GM21737 (cell line): ENCODE results near the gene NFIB.

Experiments
- ATAC-seq: cut with Tn5 transposase; IDR thresholded peaks from one replicate; pipeline ENCODE4 v1.9.1; 2021; ENCODE audit warnings: mild to moderate bottlenecking, moderate library complexity; ENCODE audit not compliant: unreplicated experiment

The NFIB gene

GRCh38 chr9:14249527-14249926 lies 64.4 kb downstream of the NFIB start:
- ATAC-seq = no peak

DNA sequence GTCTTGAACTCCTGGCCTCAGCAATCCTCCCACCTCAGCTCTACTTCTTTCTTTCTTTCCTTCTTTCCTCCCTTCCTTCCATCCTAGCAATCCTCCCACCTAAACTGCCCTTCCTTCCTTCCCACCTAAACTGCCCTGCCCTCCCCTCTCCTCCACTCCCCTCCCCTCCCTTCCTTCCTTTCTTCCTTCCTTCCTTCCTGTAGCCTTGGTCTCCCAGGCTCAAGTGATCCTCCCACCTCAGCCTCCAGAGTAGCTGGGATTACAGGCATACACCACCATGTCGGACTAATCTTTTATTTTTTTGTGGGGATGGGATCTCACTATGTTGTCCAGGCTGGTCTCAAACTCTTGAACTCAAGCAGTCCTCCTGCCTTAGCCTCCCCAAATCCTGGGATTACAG lies 65.8 kb downstream of the NFIB start:
- no peak for ATAC-seq

DNA sequence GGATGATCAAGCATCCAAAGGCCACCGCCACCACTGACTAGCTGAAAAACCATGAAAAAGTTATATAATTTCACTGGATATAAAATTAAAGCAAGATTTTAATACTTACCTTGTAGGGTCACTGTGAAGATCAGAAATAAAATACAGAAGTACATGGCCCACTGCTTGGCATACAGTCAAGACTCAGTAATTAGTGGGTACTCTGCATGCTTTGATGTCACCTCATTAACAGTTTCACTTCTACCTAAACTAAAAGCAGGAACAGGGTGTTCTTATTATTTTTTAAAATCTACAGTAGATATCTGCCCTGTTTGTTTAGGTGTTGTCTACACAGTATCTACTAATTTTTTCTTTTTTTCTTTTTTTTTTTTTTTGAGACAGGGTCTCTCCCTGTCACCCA lies 66.4 kb downstream of the NFIB start:
- ATAC-seq = no peak

DNA sequence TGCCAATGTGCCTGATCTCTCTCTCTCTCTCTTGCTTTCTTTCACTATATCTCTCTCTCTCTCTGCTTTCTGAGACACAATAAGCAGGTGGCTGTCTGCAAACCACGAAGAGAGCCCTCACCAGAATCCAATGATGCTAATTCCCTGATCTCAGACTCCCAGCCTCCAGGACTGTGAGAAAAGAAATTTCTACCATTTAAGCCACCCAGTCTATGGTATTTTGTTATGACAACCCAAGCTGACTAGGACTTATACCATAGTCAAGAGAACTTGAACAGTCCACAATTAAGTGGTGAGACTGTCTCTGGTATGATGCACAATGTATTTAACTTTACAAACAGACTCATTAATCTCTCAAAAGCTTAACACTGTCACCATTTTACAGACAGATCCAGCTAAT lies 67.0 kb downstream of the NFIB start:
- ATAC-seq = no peak

- no peak for ATAC-seq
Observed at GRCh38 chr9:14245901-14246525, 67.9 kb downstream of the NFIB start.

DNA sequence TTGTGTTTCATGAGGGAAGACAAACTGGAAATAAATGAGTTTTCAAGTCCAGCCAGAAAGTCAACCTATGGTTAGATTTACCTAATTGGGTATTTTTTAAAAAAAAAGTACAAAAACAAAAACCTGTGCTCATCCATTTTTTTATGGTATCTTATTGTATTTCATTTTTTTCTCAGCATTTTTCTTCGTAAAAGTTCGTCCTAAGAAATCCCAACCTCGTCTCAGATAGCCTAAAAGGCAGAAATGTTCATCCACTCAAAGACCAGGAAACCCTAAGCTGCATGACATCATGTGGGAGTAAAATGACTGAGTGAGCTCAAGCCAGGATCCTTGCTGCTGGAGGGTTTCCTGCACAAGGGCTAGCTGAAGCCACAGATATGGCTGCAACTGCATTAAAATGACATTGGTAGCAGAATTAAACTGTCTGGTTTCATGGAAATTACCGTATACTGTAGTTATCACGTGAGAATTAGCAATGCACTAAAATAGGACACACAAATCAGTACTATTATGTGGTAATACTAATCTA lies 70.4 kb downstream of the NFIB start:
- no peak for ATAC-seq

DNA sequence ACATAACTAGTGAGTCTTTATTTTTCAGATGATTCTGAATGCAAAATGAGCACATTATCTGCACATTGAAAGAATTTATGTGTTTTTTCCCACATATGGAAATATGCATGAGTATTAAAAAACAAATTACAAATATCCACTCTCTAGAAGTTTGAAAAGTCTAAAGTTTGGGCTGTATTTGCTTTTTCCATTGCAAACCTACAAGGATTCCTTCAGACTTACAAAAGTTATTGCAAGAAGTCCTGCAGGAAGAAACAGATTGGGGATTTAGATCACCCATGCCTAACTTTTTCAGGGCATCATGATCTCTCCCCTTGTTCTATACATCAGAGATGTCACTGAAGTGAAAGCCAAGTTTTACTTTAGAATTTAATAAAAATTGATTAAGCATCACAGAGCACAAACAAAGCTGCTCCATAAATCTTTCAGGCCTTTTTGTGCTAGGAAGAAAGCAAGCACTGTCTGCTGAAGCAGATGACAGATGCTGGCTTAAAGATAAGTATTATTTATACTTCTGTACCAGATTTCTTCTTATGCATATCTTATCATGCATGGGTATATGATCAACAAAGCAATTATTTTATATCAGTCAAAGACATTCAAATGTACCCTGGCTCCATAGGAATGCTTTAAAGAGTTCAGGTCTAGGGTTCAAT lies 71.7 kb downstream of the NFIB start:
- ATAC-seq = no peak

DNA sequence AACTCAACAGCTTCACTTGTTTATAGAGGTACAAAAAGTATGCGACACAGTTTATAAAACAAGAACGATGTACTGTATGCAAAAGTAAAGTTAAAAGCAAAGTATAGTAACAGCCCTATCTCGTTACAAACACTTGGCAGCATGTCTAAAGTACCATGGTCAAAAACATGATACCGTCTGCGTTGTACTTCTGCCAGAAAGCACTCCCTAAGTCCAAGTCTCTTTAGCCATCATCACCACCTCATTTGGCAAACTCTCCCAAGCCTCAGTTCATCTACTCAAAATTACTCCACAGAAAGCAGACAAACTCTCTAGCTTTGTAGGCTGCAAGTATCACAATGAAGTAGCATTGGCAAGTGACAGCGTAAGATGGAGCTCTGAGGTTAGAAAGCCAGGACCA lies 73.4 kb downstream of the NFIB start:
- ATAC-seq = no peak

DNA sequence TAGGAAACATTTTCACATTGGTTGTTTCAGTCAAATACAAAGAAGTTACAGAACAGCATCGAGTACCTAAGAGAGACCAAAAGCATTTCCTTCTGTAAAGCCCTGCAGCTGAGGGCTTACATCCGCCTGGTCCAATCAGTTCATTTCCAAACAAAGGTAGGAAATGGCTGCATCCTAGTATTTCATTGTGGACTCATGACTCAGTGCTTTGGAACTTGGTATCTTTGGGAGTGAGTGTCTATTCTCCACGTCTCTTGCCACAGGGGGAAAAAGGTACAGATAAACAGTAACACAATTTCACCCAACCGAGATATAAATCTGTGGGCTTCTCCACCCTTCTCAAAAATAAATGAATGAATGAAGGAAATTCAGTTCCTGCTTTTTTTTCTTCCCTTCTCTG lies 75.4 kb downstream of the NFIB start:
- ATAC-seq = no peak

GRCh38 chr9:14238079-14238478 lies 75.9 kb downstream of the NFIB start:
- no peak for ATAC-seq

GRCh38 chr9:14236591-14236990 lies 77.3 kb downstream of the NFIB start:
- no peak for ATAC-seq

GRCh38 chr9:14232111-14232510 lies 81.8 kb downstream of the NFIB start:
- no peak for ATAC-seq

GRCh38 chr9:14231196-14231990 lies 82.5 kb downstream of the NFIB start:
- no peak for ATAC-seq

GRCh38 chr9:14228602-14229001 lies 85.3 kb downstream of the NFIB start:
- ATAC-seq = no peak

DNA sequence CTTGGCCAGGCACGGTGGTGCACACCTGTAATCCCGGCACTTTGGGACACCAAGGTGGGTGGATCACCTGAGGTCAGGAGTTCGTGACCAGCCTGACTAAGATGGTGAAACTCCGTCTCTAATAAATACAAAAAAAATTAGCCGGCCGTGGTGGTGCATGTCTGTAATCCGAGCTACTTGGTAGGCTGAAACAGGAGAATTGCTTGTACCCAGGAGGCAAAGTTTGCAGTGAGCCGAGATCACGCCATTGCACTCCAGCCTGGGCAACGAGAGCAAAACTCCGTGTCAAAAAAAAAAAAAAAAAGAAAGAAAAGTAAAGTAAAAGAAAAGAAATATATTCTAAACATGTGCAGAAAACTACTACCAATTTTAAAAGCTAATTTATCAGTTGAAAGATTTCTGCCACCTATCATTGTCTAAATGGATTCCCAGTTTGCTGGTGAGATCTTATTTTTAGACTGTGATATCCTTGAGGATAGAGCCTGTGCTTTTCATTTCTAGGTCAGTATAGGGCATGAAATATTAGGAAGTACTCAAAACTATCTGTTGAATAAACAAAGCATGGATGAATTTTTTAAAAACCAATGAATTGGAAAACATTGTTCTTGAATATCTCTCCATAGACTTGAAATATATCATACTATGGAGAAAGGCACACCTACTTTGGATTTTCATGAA lies 86.9 kb downstream of the NFIB start:
- ATAC-seq = no peak

DNA sequence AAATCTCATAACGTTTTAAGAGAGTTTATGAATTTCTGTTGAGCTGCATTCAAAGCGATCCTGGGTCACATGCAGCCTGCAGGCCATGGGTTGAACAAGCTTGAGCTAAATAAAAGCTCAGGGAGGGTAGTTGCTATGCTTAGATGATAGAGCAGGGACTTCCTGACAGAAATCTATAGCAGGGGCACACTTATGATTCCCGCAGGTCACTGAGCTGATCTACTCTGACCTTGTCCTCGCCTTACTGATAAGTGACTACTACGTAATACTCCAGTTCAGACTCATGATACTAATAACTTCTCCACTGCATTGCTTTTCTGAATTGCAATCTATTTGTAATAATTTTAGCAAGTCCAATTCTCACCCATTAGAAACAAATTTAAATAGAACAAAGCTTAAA lies 90.9 kb downstream of the NFIB start:
- no peak for ATAC-seq

GRCh38 chr9:14222149-14222835 lies 91.6 kb downstream of the NFIB start:
- ATAC-seq = no peak

- no peak for ATAC-seq
Observed at GRCh38 chr9:14221558-14221957, 92.4 kb downstream of the NFIB start.

DNA sequence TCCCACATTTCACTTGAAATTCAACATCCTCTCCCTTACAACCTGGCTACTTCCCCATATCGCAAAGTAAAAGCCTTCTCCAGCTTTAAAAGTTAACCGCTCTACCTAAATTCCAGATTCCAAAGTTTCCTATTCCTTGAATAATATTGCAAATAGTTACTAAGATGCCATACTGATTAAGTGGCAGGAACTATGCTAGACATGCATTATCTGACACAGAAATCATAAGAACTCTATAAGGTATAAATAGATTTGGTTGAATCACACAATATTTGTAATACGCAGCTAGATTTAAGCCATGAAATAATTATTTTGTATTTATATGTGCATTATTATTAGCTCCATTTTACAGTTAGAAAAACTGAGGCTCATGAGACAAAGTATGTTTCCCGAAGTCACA lies 92.8 kb downstream of the NFIB start:
- no peak for ATAC-seq

DNA sequence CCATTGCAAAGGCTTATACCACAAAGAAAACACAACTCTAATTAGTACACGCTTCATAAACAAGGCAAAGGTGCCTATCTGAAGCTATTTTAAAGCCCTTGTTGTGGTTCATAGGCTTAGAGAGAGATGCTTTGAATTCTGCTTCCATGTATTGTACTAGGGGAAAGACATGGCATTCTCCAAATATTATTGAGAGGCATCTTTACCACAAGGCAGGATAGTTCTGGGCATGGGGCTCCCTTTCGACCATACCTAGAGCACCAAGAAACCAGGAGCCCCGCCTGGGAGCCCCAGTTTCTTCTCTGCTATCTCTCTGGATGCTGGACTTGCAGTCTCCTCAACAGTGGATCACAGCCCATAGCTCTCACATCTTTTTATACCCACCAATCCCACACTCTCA lies 93.7 kb downstream of the NFIB start:
- ATAC-seq = no peak

GRCh38 chr9:14219850-14220249 lies 94.1 kb downstream of the NFIB start:
- no peak for ATAC-seq
